DND-41 (cell line): ENCODE data around the gene SLC25A53.
A peak's percentile ranks its signal among the peaks of the same experiment; 100 is the strongest.

Source experiments
- EZH2 ChIP-seq: IDR thresholded peaks from 3 replicates; pipeline ENCODE4 v1.6.1; 2012; ENCODE audit warnings: borderline replicate concordance, low read depth, mild to moderate bottlenecking, moderate library complexity, low read length, inconsistent platforms; ENCODE audit not compliant: severe bottlenecking
- TF ChIP-seq, protein P1 (sequence below): IDR thresholded peaks from 2 replicates; pipeline ENCODE4 v1.5.1; 2012; ENCODE audit warnings: borderline replicate concordance, low read length, moderate library complexity, mild to moderate bottlenecking; ENCODE audit not compliant: poor library complexity, severe bottlenecking; ENCODE audit errors: extremely low read depth

DNA sequence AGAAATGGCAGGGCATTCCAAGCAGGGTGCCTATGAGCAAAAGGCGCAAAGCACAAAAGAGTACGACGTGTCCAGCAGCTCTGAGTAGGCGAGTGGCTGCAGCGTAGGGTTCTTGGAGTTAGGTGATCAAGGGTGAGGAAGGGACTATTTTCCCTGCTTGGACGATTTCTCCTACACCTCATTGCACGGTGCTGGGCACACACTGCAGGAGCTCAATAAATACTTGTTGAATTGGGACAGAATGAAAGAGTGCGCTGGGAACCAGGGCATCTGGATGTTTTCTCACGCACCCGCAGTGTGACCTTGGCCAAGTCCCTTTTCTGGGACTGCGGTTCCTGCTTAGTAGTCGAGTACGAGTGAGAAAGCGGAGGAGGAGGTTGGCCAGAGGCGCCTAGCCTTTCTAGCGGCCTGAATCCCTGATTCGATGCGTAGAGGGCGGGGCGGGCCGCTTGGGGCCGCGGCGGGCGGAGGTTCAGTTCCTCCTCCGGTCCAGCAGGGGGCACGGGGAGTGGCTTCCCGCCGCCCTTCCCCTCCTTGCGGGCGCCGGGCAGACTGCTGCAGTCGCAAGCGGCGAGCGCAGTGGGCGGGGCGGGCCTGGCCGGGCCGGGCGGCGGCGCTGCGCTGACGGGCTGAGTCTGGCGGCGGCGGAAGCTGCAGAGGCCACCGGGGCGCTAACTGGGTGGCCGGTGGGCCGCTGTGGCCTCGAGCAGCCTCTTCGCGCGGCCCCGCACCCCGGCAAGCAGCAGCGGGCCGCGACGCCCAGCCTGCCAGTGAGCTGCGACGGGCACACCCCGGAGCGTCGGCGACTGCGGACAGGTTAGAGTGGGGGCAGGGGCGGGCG is 9.3 kb upstream of the SLC25A53 start, which contains the start of gene FAM199X:
- TF ChIP-seq, protein P1, sequence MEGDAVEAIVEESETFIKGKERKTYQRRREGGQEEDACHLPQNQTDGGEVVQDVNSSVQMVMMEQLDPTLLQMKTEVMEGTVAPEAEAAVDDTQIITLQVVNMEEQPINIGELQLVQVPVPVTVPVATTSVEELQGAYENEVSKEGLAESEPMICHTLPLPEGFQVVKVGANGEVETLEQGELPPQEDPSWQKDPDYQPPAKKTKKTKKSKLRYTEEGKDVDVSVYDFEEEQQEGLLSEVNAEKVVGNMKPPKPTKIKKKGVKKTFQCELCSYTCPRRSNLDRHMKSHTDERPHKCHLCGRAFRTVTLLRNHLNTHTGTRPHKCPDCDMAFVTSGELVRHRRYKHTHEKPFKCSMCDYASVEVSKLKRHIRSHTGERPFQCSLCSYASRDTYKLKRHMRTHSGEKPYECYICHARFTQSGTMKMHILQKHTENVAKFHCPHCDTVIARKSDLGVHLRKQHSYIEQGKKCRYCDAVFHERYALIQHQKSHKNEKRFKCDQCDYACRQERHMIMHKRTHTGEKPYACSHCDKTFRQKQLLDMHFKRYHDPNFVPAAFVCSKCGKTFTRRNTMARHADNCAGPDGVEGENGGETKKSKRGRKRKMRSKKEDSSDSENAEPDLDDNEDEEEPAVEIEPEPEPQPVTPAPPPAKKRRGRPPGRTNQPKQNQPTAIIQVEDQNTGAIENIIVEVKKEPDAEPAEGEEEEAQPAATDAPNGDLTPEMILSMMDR = peak; percentile 69
- TF ChIP-seq EZH2 = no peak
